Right lung (tissue), 10 donors: ENCODE measurements around the gene MRPL58. TPM values are rescaled to one million over a fixed set of nuclear protein-coding genes. Genes with fewer than 3 reads are reported as not detected.
"Not testable (repeated sequence)": the region's sequence is repeated elsewhere in the genome, so short reads cannot be mapped to it uniquely, and the experiment has no call there.

Experiments
- DNase-seq, 2 donors: peaks; one replicate each; pipeline ENCODE4 v3.0.0-alpha.2; 2013
- long read RNA-seq, 8 donors: transcript quantifications; one replicate each; lab custom pipeline, GENCODE V29; 2026
- polyA plus RNA-seq, 5 donors: library from polyadenylated mRNA; unstranded; fragments of 120-200 nt; gene quantifications; one replicate each; pipeline versions ENCODE4 v1.2.1 to v1.2.3, GENCODE V29; 2013; ENCODE audit warnings: inconsistent platforms in 1 of 5, low replicate concordance in 1 of 5; ENCODE audit not compliant: insufficient read length in 5 of 5, insufficient read depth in 1 of 5

Gene MRPL58
- 10 to 100 TPM; 20.5 to 28.2 (median 24.6) TPM for polyA plus RNA-seq
- long read RNA-seq, donor 1, transcript MRPL58-201 (6 exons, 890 nt): major isoform, 8 of 8 reads
- long read RNA-seq, donor 1, partial matches to known transcripts: 0 of 8 reads
- long read RNA-seq, donor 1, other reads (novel, unspliced or antisense): 0 of 8 reads
- long read RNA-seq, donor 2, partial matches to known transcripts: 0 of 3 reads
- long read RNA-seq, donor 2, other reads (novel, unspliced or antisense): 0 of 3 reads
- long read RNA-seq, donor 3, transcript MRPL58-201 (6 exons, 890 nt): major isoform, 8 of 9 reads
- long read RNA-seq, donor 3, partial matches to known transcripts: 0 of 9 reads
- long read RNA-seq, donor 3, other reads (novel, unspliced or antisense): 0 of 9 reads
- long read RNA-seq, donor 4, partial matches to known transcripts: 0 of 7 reads
- long read RNA-seq, donor 4, other reads (novel, unspliced or antisense): 0 of 7 reads
- long read RNA-seq, donor 5, transcript MRPL58-201 (6 exons, 890 nt): major isoform, 13 of 17 reads
- long read RNA-seq, donor 5, partial matches to known transcripts: 0 of 17 reads
- long read RNA-seq, donor 5, other reads (novel, unspliced or antisense): 0 of 17 reads
- long read RNA-seq, donor 6, transcript MRPL58-201 (6 exons, 890 nt): major isoform, 11 of 11 reads
- long read RNA-seq, donor 6, partial matches to known transcripts: 0 of 11 reads
- long read RNA-seq, donor 6, other reads (novel, unspliced or antisense): 0 of 11 reads
- long read RNA-seq, donor 7, transcript MRPL58-201 (6 exons, 890 nt): major isoform, 5 of 5 reads
- long read RNA-seq, donor 7, partial matches to known transcripts: 0 of 5 reads
- long read RNA-seq, donor 7, other reads (novel, unspliced or antisense): 0 of 5 reads
- long read RNA-seq, donor 8, partial matches to known transcripts: 0 of 3 reads
- long read RNA-seq, donor 8, other reads (novel, unspliced or antisense): 0 of 3 reads

GRCh38 chr17:75012346-75013091, at the start of gene MRPL58:
TSS of gene MRPL58 (plus strand) at chr17:75012670. CDS start at chr17:75012687, 17 bp downstream.
- peak; percentile 88 to 89 for DNase-seq

- DNase-seq: no peak
Observed at GRCh38 chr17:74963656-74964055, 48.8 kb upstream of the MRPL58 start.

- no peak for DNase-seq
Observed at GRCh38 chr17:74964246-74964761, 48.2 kb upstream of the MRPL58 start.

GRCh38 chr17:74964988-74965622, 47.4 kb upstream of the MRPL58 start:
- DNase-seq: no peak

- peak in 1 of 2 donors; percentile 52 for DNase-seq
Observed at GRCh38 chr17:74968361-74968780, 44.1 kb upstream of the MRPL58 start.

- not testable (repeated sequence) for DNase-seq
Observed at GRCh38 chr17:74969501-74969900, 43.0 kb upstream of the MRPL58 start.

GRCh38 chr17:74970395-74970794, 42.1 kb upstream of the MRPL58 start:
- DNase-seq: no peak

- DNase-seq: no peak
Observed at GRCh38 chr17:74971069-74971841, 41.2 kb upstream of the MRPL58 start.

GRCh38 chr17:74971842-74972106, 40.7 kb upstream of the MRPL58 start:
- DNase-seq: no peak

GRCh38 chr17:74972107-74972972, 40.1 kb upstream of the MRPL58 start, which contains the start of gene HID1:
TSS of gene HID1 (minus strand) at chr17:74972759. CDS start at chr17:74972656, 103 bp downstream.
- peak in 1 of 2 donors; percentile 51 for DNase-seq

- DNase-seq: no peak
Observed at GRCh38 chr17:74972973-74973328, 39.5 kb upstream of the MRPL58 start.

GRCh38 chr17:74975943-74976342, 36.5 kb upstream of the MRPL58 start:
- DNase-seq: no peak

- DNase-seq: no peak
Observed at GRCh38 chr17:74977802-74978201, 34.7 kb upstream of the MRPL58 start.

- DNase-seq: no peak
Observed at GRCh38 chr17:74978240-74978639, 34.2 kb upstream of the MRPL58 start.

- DNase-seq: no peak
Observed at GRCh38 chr17:74979408-74980146, 32.9 kb upstream of the MRPL58 start.

- no peak for DNase-seq
Observed at GRCh38 chr17:74981318-74981978, 31.0 kb upstream of the MRPL58 start.

- DNase-seq: peak; percentile 73 to 77
Observed at GRCh38 chr17:74981979-74982662, 30.3 kb upstream of the MRPL58 start.
